A549 (cell line): ENCODE data around the gene CYP19A1.

Source experiments
- CTCF ChIP-seq: fragments of >200 bp; sonication (Bioruptor Twin); formaldehyde crosslinking; IDR thresholded peaks from 3 replicates; pipeline ENCODE4 v1.5.1; 2016
- HOXB5 ChIP-seq: fragments of 250-450 bp; sonication (Bioruptor Pico); IDR thresholded peaks from 2 replicates; pipeline ENCODE4 v1.5.0; 2020; ENCODE audit warnings: mild to moderate bottlenecking, moderate library complexity
- PHF8 ChIP-seq: fragments of 200-600 bp; sonication (generic); IDR thresholded peaks from 2 replicates; pipeline ENCODE4 v1.6.1; 2016; ENCODE audit warnings: low read depth, mild to moderate bottlenecking, antibody characterized with exemption, moderate library complexity, borderline replicate concordance
- POLR2A ChIP-seq: IDR thresholded peaks from 2 replicates; pipeline ENCODE4 v1.6.1; 2012; ENCODE audit warnings: mild to moderate bottlenecking, low read length
- TF ChIP-seq, protein P1 (sequence below): IDR thresholded peaks from 2 replicates; pipeline ENCODE4 v1.6.1; 2012

DNA sequence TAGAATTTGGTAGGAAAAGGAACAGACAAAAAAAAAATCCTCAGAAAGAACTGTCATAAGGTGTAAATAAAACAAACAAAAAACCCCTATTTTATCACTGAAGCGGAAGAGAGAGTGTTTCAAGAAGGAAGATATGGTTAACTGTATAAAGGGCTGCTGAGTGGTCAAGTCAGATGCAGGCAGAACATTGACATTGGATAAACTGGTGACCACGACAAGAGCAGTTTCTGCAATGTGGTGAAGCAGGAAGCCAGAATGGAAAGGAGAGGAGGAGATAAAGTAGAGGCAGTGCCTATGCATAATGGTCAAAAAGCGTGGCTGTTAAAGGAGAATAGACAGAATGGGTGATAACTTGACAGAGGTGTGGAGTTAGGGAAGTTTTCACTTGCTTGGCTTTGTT, 75.3 kb downstream of the CYP19A1 start:
- no peak for TF ChIP-seq CTCF
- TF ChIP-seq PHF8 = no peak
- TF ChIP-seq, protein P1, sequence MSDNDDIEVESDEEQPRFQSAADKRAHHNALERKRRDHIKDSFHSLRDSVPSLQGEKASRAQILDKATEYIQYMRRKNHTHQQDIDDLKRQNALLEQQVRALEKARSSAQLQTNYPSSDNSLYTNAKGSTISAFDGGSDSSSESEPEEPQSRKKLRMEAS = no peak
- TF ChIP-seq POLR2A = no peak
- TF ChIP-seq HOXB5 (CRISPR knock-in tag) = no peak
